Ascending aorta (tissue), 2 donors: ENCODE measurements around the gene C19orf25. TPM values are rescaled to one million over a fixed set of nuclear protein-coding genes. Genes with fewer than 3 reads are reported as not detected.

Experiments
- DNase-seq, 2 donors: peaks; one replicate each; pipeline ENCODE4 v3.0.0-alpha.2; 2019; ENCODE audit warnings: low spot score in 2 of 2
- H3K27ac ChIP-seq, 2 donors: fragments of 200-600 bp; sonication (generic); one replicate each; pipeline ENCODE4 v1.5.1; 2016 to 2017; ENCODE audit warnings: mild to moderate bottlenecking in 1 of 2
- H3K27me3 ChIP-seq: fragments of 200-600 bp; sonication (generic); one replicate; pipeline ENCODE4 v1.5.1; 2017
- H3K36me3 ChIP-seq, 2 donors: fragments of 200-600 bp; sonication (generic); one replicate each; pipeline ENCODE4 v1.5.1; 2016
- H3K4me1 ChIP-seq, 2 donors: fragments of 200-600 bp; sonication (generic); one replicate each; pipeline ENCODE4 v1.5.1; 2016 to 2017; ENCODE audit warnings: mild to moderate bottlenecking in 1 of 2
- H3K4me3 ChIP-seq, 2 donors: fragments of 200-600 bp; sonication (generic); one replicate each; pipeline ENCODE4 v1.5.1; 2016 to 2017; ENCODE audit warnings: mild to moderate bottlenecking in 1 of 2
- H3K9me3 ChIP-seq, 2 donors: fragments of 200-600 bp; sonication (generic); one replicate each; pipeline ENCODE4 v1.5.1; 2016
- CTCF ChIP-seq, 3 experiments: fragments of 200-600 bp in 2 of 3; fragments of 450-650 bp in 1 of 3; sonication (generic) in 2 of 3; IDR thresholded peaks; one replicate each; pipeline ENCODE4 v1.5.1; 2016 to 2019; ENCODE audit warnings: antibody characterized with exemption in 3 of 3, mild to moderate bottlenecking in 1 of 3, moderate library complexity in 1 of 3
- intact Hi-C: fragments of 100-400 bp; cut with DNase I; formaldehyde crosslinking; loops from one replicate; pipeline ENCODE4 v1.15.1; 2023
- total RNA-seq: library from RNA; depleted of rRNA; stranded (reverse); fragments of >200 nt; gene quantifications from one replicate; pipeline ENCODE4 v1.1.0, GENCODE V29; 2016

C19orf25 gene
- total RNA-seq: 32.7 TPM

DNA sequence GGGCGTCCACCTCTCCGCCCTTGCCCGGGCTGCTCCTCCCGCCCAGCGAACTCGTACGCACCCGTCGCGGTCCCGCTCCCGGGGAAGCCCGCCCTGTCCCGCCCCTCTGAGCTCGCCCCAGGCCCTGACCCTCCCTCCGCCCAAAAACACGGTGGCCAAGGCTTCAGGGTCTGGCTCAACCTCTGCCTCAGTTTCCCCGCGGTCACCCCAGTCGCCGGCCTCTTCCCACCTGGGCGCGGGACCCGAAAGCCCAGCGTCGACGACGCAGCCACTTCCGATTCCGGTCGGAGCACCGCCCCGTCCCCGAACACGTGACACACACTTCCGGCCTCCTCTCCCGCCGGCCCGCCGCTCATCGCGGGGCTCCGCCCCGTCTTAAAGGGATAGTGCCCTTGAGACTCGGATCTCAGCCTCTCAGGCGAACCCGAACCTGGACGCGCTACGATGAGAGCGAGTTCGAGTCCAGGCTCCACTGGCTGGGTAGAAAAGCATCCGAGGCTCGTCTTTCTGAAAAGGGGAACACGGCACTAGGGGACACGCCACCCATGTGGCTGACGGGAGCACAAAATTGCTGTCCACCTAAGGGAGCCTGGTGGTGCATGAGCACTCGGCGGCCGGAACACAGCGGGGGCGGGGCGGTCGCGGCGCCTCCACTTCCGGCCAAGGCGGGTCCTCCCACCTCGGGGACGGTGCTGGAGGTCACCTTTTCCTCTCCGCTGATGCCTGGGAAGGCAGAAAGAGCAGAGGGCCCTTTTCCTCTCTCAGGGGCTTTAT, at the start of gene C19orf25:
TSS of gene C19orf25 (minus strand) at position 282 of the 774 bp plus-strand sequence. CDS start 312 bp downstream, outside the sequence.
- no peak for TF ChIP-seq CTCF (IDR thresholded peaks at IDR 0.05)
- no peaks in the 10 kb centered on the region for H3K27me3 ChIP-seq
- peaks cover 6 to 24% of the 10 kb centered on the region in 2 donors for H3K36me3 ChIP-seq
- H3K27ac ChIP-seq: peak within 1 kb of the TSS; percentile 41 to 62
- DNase-seq: peak; percentile 73 to 96
- intact Hi-C loops: loop anchor here (1.0 to 2.0 kb wide), 4 partner anchors 11 to 96 kb away; partner anchors contain the start of genes NDUFS7, PCSK4 and RPS15
- no peaks in the 10 kb centered on the region for H3K9me3 ChIP-seq
- peaks cover 2 to 14% of the 10 kb centered on the region in 2 donors for H3K4me1 ChIP-seq
- H3K4me3 ChIP-seq: peak within 1 kb of the TSS; percentile 88 to 90

- Histone ChIP-seq H3K4me3 (no peak overlapping the region), H3K36me3 (no peaks in the 10 kb centered on the region), H3K27me3 (peaks cover 17% of the 10 kb centered on the region), H3K9me3 (no peaks in the 10 kb centered on the region), H3K27ac (no peak overlapping the region), H3K4me1 (no peaks in the 10 kb centered on the region)
- no peak for DNase-seq
- TF ChIP-seq CTCF (IDR thresholded peaks at IDR 0.05): no peak
- intact Hi-C loops: no loop called here
These were observed 48.8 kb upstream of the C19orf25 start for GRCh38 chr19:1527650-1528309.

- no peak for DNase-seq
- H3K27me3 ChIP-seq: peaks cover 17% of the 10 kb centered on the region
- intact Hi-C loops: no loop called here
These were observed 48.1 kb upstream of the C19orf25 start for GRCh38 chr19:1526979-1527649.

DNA sequence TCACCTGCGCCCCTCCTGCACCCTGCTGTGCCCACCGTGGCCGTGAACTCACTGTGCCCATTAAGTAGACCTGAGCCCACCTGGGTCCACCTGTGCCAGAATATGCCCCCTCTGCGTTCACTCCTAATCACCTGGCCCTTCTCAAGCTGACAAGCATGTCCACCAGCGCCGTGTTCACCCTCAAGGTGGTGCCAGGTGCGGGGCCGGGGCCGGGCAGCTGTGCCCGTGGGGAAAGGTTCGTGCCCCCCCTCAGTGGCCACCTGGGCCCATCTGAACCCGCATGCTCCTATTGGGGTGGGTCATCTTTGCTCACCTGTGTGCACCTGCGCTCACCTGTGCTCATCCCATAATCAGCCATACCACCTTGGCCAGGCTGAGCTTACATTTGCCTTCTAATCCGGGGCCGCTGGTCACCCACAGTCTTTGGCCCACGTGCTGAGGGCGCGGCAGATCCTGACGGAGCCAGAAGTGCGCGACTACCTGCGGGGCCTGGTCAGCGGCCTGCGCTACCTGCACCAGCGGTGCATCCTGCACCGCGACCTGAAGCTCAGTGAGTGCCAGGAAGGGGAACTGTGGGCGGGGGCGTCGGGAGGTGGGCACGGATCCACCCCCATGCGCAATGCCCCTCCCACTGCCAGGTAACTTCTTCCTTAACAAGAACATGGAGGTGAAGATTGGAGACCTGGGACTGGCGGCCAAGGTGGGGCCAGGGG, 47.2 kb upstream of the C19orf25 start:
- no peaks in the 10 kb centered on the region for H3K9me3 ChIP-seq
- H3K4me1 ChIP-seq: no peaks in the 10 kb centered on the region
- H3K4me3 ChIP-seq: no peak overlapping the region
- H3K36me3 ChIP-seq: no peaks in the 10 kb centered on the region
- intact Hi-C loops: no loop called here
- no peak for TF ChIP-seq CTCF (IDR thresholded peaks at IDR 0.05)
- H3K27me3 ChIP-seq: peaks cover 17% of the 10 kb centered on the region
- no peak for DNase-seq
- H3K27ac ChIP-seq: no peak overlapping the region

More at GRCh38 chr19:1526979-1527649, 48.1 kb upstream of the C19orf25 start:
- Histone ChIP-seq H3K9me3 (no peaks in the 10 kb centered on the region), H3K36me3 (no peaks in the 10 kb centered on the region), H3K27ac (no peak overlapping the region), H3K4me1 (no peaks in the 10 kb centered on the region), H3K4me3 (no peak overlapping the region)
- TF ChIP-seq CTCF (IDR thresholded peaks at IDR 0.05): no peak

GRCh38 chr19:1525343-1525742, 46.3 kb upstream of the C19orf25 start:
- Histone ChIP-seq H3K4me1 (no peaks in the 10 kb centered on the region), H3K9me3 (no peaks in the 10 kb centered on the region), H3K27me3 (peaks cover 17% of the 10 kb centered on the region), H3K36me3 (no peaks in the 10 kb centered on the region), H3K27ac (no peak overlapping the region), H3K4me3 (no peak overlapping the region)
- no peak for DNase-seq
- intact Hi-C loops: no loop called here
- TF ChIP-seq CTCF (IDR thresholded peaks at IDR 0.05): no peak
